CD4-positive, alpha-beta memory T cell (primary cell): Measurements from ENCODE around the gene MKKS. TPM values are rescaled to one million over a fixed set of nuclear protein-coding genes. Genes with fewer than 3 reads are reported as not detected.

Experiments used
- CTCF ChIA-PET: fragments of 350-600 bp; sonication (Branson Sonifier 250); formaldehyde crosslinking; loops from one replicate; lab custom pipeline; 2021; ENCODE audit warnings: inconsistent platforms; ENCODE audit not compliant: partially characterized antibody; lab: Charles Lee
- POLR2A ChIA-PET: fragments of 350-600 bp; sonication (Branson Sonifier 250); formaldehyde crosslinking; loops from one replicate; lab custom pipeline; 2021; ENCODE audit not compliant: partially characterized antibody; lab: Charles Lee
- DNase-seq, 5 donors: peaks; one replicate each; pipeline versions ENCODE4 v3.0.0 to v3.0.0-alpha.2; 2020 to 2022; ENCODE audit warnings: mixed read lengths in 1 of 5
- H3K27ac ChIP-seq: one replicate; pipeline ENCODE4 v1.7.0; 2013; ENCODE audit warnings: low read depth, low read length
- H3K27me3 ChIP-seq: 2 replicates; pipeline ENCODE4 v1.7.0; 2013; ENCODE audit warnings: mild to moderate bottlenecking, low read length, moderate library complexity; ENCODE audit not compliant: insufficient read depth
- H3K36me3 ChIP-seq: 2 replicates; pipeline ENCODE4 v1.7.0; 2013; ENCODE audit warnings: mild to moderate bottlenecking, low read length, moderate library complexity; ENCODE audit not compliant: insufficient read depth
- H3K4me1 ChIP-seq: 2 replicates; pipeline ENCODE4 v1.7.0; 2013; ENCODE audit warnings: mild to moderate bottlenecking, low read length, moderate library complexity; ENCODE audit not compliant: insufficient read depth
- H3K4me3 ChIP-seq, 2 donors: one replicate each; pipeline ENCODE4 v1.7.0; 2013; ENCODE audit warnings: low read length in 2 of 2, mild to moderate bottlenecking in 1 of 2
- H3K9me3 ChIP-seq, 2 donors: one replicate each; pipeline ENCODE4 v1.7.0; 2013; ENCODE audit warnings: low read length in 2 of 2, control low read depth in 1 of 2; ENCODE audit not compliant: control insufficient read depth in 1 of 2
- H3K27ac Mint-ChIP-seq, 7 donors: one replicate each; pipeline ENCODE4 v1.8.0; 2020 to 2021; ENCODE audit warnings: mixed read lengths in 7 of 7, mild to moderate bottlenecking in 6 of 7, inconsistent platforms in 3 of 7, moderate library complexity in 3 of 7
- H3K27me3 Mint-ChIP-seq, 2 donors: one replicate each; pipeline ENCODE4 v1.8.0; 2020 to 2021; ENCODE audit warnings: mixed read lengths in 2 of 2
- H3K36me3 Mint-ChIP-seq, 2 donors: one replicate each; pipeline ENCODE4 v1.8.0; 2020 to 2021; ENCODE audit warnings: mixed read lengths in 2 of 2, inconsistent platforms in 1 of 2, mild to moderate bottlenecking in 1 of 2
- H3K4me1 Mint-ChIP-seq, 4 donors: one replicate each; pipeline ENCODE4 v1.8.0; 2020 to 2021; ENCODE audit warnings: mixed read lengths in 4 of 4, mild to moderate bottlenecking in 1 of 4
- H3K4me3 Mint-ChIP-seq, 8 donors: one replicate each; pipeline ENCODE4 v1.8.0; 2020 to 2021; ENCODE audit warnings: mixed read lengths in 8 of 8, mild to moderate bottlenecking in 7 of 8, moderate library complexity in 6 of 8, inconsistent platforms in 3 of 8
- H3K9me3 Mint-ChIP-seq, 8 donors: one replicate each; pipeline ENCODE4 v1.8.0; 2020 to 2021; ENCODE audit warnings: mixed read lengths in 8 of 8, mild to moderate bottlenecking in 5 of 8, inconsistent platforms in 3 of 8, moderate library complexity in 1 of 8
- intact Hi-C: fragments of 100-400 bp; cut with micrococcal nuclease; formaldehyde crosslinking; loops from one replicate; pipeline ENCODE4 v1.15.1; 2023
- polyA plus RNA-seq, 2 donors: library from polyadenylated mRNA; unstranded; fragments of 300-500 nt; fragmentation: Illumina TruSeq; gene quantifications; one replicate each; pipeline ENCODE4 v1.2.3, GENCODE V29; 2021
- total RNA-seq, 2 experiments: library from RNA; stranded (reverse); gene quantifications; one replicate each; pipeline ENCODE4 v1.2.3, GENCODE V29; 2021

Gene MKKS
- total and polyA plus RNA-seq, 4 experiments from 2014 or later: 14.6 to 34.9 (median 24.6) TPM

DNA sequence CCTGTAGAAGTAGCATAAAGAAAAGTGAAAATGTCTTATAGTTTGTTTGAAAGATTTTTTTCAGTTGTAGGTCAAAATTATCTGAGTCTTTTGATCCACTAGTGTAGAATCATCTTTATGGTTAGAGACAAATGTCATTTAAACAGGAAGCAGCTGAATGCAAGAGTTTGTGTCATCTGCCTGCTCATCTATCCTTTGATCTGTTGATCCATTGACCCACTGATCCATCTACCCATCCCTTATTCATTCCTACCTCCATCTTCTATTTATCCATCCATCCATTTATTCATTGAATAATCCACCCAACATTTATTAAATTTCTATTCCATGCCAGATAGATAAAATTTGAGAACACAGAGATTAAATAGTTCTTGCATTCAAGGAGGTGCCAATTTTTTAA, 62.6 kb downstream of the MKKS start:
- H3K9me3 ChIP-seq: no peaks in the 10 kb centered on the region
- no peaks in the 10 kb centered on the region for H3K4me1 ChIP-seq
- Mint-ChIP-seq H3K4me1 (peaks cover 0 to 1% (median 0%) of the 10 kb centered on the region in 4 donors), H3K27me3 (peaks cover 15 to 26% of the 10 kb centered on the region in 2 donors), H3K27ac (no peak overlapping the region), H3K4me3 (no peak overlapping the region), H3K36me3 (peaks cover 0 to 4% of the 10 kb centered on the region in 2 donors), H3K9me3 (peaks cover 1 to 15% (median 9%) of the 10 kb centered on the region in 8 donors)
- no peak for DNase-seq
- H3K27ac ChIP-seq: no peak overlapping the region
- ChIA-PET CTCF (no interaction called here), POLR2A (no interaction called here)
- H3K4me3 ChIP-seq: no peak overlapping the region
- no peaks in the 10 kb centered on the region for H3K27me3 ChIP-seq
- H3K36me3 ChIP-seq: no peaks in the 10 kb centered on the region
- intact Hi-C loops: no loop called here

DNA sequence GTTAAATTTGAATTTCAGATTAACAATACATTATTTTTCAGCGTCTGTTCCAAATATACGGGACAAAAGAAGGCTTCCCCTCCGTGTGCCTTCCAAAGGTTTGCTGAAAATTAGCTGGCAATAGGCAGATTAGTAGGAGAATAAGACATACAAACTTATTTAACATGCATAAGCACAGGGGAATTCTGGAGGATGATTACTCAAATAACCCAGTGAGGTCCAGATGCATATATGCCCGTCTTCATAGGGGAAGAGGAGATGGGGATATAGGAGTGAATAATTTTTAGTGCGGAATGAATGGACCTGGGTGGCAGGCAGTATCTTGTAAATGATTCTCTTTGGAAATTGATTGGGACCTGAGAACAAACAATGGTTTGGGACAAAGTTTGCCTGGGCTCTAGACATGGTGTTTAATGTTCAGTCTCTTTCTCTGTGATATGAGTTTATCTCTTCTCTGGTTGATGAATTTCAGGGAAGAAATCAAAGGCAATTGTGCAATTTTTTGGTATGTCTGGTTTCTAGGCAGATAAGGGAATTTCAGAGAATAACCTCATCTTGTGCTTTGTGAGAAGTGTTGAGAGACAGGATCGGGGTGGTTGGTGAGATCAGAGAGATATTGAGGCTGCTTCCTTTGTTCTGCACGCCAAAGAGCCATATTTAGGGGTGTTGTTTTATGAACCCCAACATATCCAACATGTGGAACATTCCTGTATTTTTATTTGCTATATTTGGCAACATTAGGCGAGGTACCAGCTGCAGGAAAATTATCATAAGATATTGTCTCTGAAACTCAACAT, 63.7 kb downstream of the MKKS start:
- no peak overlapping the region for H3K27ac Mint-ChIP-seq
- H3K4me3 ChIP-seq: no peak overlapping the region
- ChIA-PET CTCF (no interaction called here), POLR2A (no interaction called here)
- DNase-seq: no peak
- H3K27me3 ChIP-seq: no peaks in the 10 kb centered on the region
- intact Hi-C loops: no loop called here
- H3K36me3 ChIP-seq: no peaks in the 10 kb centered on the region
- H3K27ac ChIP-seq: no peak overlapping the region
- H3K27me3 Mint-ChIP-seq: peaks cover 10 to 19% of the 10 kb centered on the region in 2 donors
- H3K4me1 Mint-ChIP-seq: peaks cover 0 to 1% (median 0%) of the 10 kb centered on the region in 4 donors
- no peaks in the 10 kb centered on the region for H3K9me3 ChIP-seq
- H3K9me3 Mint-ChIP-seq: peaks cover 0 to 8% (median 4%) of the 10 kb centered on the region in 8 donors
- H3K36me3 Mint-ChIP-seq: no peaks in the 10 kb centered on the region
- H3K4me3 Mint-ChIP-seq: no peak overlapping the region
- no peaks in the 10 kb centered on the region for H3K4me1 ChIP-seq

DNA sequence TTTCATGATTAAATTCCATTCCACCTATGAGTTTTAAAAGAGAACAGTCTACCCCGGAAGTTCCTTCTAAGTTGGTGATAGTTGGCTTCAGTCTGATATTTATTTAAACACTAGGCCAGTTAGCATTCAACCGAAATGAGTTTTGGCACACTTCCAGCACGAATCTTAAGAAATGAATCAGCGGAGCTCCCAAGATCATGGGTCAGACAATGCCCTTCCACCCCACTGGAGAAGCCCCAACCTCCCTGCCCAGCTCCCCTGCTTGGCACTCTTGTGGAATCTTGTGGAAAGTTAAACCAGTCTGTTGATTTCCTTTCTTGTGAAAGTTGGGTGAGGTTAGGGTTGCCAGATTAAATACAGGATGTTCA, 64.3 kb downstream of the MKKS start:
- H3K4me3 ChIP-seq: no peak overlapping the region
- no peak overlapping the region for H3K4me3 Mint-ChIP-seq
- no peaks in the 10 kb centered on the region for H3K27me3 ChIP-seq
- peaks cover 0 to 1% (median 0%) of the 10 kb centered on the region in 4 donors for H3K4me1 Mint-ChIP-seq
- ChIA-PET CTCF (no interaction called here), POLR2A (no interaction called here)
- H3K9me3 Mint-ChIP-seq: peaks cover 0 to 6% (median 3%) of the 10 kb centered on the region in 8 donors
- H3K4me1 ChIP-seq: no peaks in the 10 kb centered on the region
- H3K27me3 Mint-ChIP-seq: peaks cover 8 to 22% of the 10 kb centered on the region in 2 donors
- H3K27ac Mint-ChIP-seq: no peak overlapping the region
- no peak for DNase-seq
- no peaks in the 10 kb centered on the region for H3K36me3 ChIP-seq
- H3K36me3 Mint-ChIP-seq: no peaks in the 10 kb centered on the region
- no peak overlapping the region for H3K27ac ChIP-seq
- intact Hi-C loops: no loop called here
- H3K9me3 ChIP-seq: no peaks in the 10 kb centered on the region

DNA sequence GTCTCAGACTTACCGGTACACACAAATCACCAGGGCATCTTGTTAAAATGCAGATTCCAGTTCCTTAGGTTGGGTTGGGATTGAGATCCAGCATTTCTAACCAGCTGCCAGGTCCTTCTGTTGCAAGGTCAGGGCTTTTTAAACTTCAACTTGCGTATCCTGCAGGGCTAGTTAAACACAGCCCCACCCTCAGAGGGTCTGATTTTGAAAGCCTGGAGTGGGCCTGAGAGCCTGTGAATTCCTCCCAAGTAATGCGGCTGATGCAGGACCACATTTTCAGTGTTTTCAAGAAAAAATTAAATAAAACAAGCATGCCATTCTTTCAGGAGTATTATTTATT, 65.3 kb downstream of the MKKS start:
- Histone ChIP-seq H3K9me3 (no peaks in the 10 kb centered on the region), H3K27me3 (no peaks in the 10 kb centered on the region), H3K36me3 (no peaks in the 10 kb centered on the region), H3K4me3 (no peak overlapping the region), H3K27ac (no peak overlapping the region), H3K4me1 (no peaks in the 10 kb centered on the region)
- Mint-ChIP-seq H3K36me3 (no peaks in the 10 kb centered on the region), H3K27ac (no peak overlapping the region), H3K4me3 (no peak overlapping the region), H3K9me3 (peaks cover 0 to 6% (median 3%) of the 10 kb centered on the region in 8 donors), H3K4me1 (peaks cover 0 to 1% (median 0%) of the 10 kb centered on the region in 4 donors), H3K27me3 (peaks cover 6 to 20% of the 10 kb centered on the region in 2 donors)
- DNase-seq: no peak
- ChIA-PET CTCF (interaction anchor here (1.0 kb wide), 1 partner anchor 11 kb away, joined by 3 read pairs; no protein-coding TSS in a partner anchor), POLR2A (no interaction called here)
- intact Hi-C loops: no loop called here

DNA sequence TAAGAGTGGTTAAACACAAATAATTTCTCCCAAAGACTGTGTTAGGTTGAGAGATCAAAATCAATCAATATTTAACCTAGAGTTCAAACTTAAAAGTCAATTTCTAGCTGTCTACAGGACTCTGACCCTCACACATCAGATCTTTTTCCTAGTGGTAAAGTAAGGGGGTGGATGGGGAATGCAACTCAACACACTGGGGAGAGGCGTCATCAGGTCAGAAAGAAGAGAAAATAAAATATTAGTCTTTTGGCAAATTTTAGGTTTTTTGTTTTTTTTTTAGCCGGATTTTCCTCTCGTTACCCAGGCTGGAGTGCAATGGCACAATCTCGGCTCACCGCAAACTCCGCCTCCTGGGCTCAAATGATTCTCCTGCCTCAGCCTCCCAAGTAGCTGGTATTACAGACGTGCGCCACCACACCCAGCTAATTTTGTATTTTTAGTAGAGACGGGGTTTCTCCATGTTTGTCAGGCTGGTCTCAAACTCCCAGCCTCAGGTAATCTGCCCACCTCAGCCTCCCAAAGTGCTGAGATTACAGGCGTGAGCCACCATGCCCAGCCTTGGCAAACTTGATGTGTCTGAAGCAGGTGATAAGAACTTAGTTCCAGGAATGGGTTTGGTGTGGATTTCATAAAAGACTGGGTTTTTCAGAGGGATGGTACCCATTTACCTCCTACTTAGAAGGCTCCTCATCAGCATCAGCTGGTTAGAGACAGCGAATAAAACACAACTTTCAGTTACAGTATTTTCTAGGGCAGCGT, 65.9 kb downstream of the MKKS start:
- H3K36me3 Mint-ChIP-seq: no peaks in the 10 kb centered on the region
- H3K27ac Mint-ChIP-seq: no peak overlapping the region
- peaks cover 6 to 22% of the 10 kb centered on the region in 2 donors for H3K27me3 Mint-ChIP-seq
- Histone ChIP-seq H3K4me1 (no peaks in the 10 kb centered on the region), H3K4me3 (no peak overlapping the region), H3K27me3 (no peaks in the 10 kb centered on the region), H3K27ac (no peak overlapping the region), H3K36me3 (no peaks in the 10 kb centered on the region), H3K9me3 (no peaks in the 10 kb centered on the region)
- H3K4me3 Mint-ChIP-seq: no peak overlapping the region
- intact Hi-C loops: no loop called here
- ChIA-PET POLR2A (no interaction called here), CTCF (interaction anchor here (0.7 to 1.0 kb wide), 2 partner anchors 10 to 59 kb away, joined by 3 read pairs; no protein-coding TSS in a partner anchor)
- H3K9me3 Mint-ChIP-seq: peaks cover 0 to 1% (median under 1%) of the 10 kb centered on the region in 8 donors
- DNase-seq: no peak
- peaks cover 0 to 1% (median 0%) of the 10 kb centered on the region in 4 donors for H3K4me1 Mint-ChIP-seq

DNA sequence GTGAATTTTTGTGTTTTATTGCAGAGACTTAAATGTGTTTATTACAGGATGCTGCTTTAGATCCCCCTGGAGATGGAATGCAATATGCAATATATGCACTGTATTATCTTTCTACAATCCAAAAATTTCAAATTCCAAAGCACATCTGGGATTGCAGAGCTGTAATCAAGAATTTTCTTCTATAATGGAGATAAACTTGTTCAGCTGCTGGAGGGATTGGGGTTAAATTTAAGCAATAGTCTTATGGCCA, 66.4 kb downstream of the MKKS start:
- Histone ChIP-seq H3K27me3 (no peaks in the 10 kb centered on the region), H3K4me3 (no peak overlapping the region), H3K9me3 (no peaks in the 10 kb centered on the region), H3K27ac (no peak overlapping the region), H3K4me1 (no peaks in the 10 kb centered on the region), H3K36me3 (no peaks in the 10 kb centered on the region)
- H3K4me3 Mint-ChIP-seq: no peak overlapping the region
- no peak overlapping the region for H3K27ac Mint-ChIP-seq
- H3K9me3 Mint-ChIP-seq: no peaks in the 10 kb centered on the region
- ChIA-PET POLR2A (no interaction called here), CTCF (interaction anchor here (0.7 to 1.0 kb wide), 2 partner anchors 10 to 60 kb away, joined by 3 read pairs; no protein-coding TSS in a partner anchor)
- peaks cover 6 to 22% of the 10 kb centered on the region in 2 donors for H3K27me3 Mint-ChIP-seq
- H3K4me1 Mint-ChIP-seq: peaks cover 0 to 1% (median 0%) of the 10 kb centered on the region in 4 donors
- no peaks in the 10 kb centered on the region for H3K36me3 Mint-ChIP-seq
- intact Hi-C loops: no loop called here
- no peak for DNase-seq

DNA sequence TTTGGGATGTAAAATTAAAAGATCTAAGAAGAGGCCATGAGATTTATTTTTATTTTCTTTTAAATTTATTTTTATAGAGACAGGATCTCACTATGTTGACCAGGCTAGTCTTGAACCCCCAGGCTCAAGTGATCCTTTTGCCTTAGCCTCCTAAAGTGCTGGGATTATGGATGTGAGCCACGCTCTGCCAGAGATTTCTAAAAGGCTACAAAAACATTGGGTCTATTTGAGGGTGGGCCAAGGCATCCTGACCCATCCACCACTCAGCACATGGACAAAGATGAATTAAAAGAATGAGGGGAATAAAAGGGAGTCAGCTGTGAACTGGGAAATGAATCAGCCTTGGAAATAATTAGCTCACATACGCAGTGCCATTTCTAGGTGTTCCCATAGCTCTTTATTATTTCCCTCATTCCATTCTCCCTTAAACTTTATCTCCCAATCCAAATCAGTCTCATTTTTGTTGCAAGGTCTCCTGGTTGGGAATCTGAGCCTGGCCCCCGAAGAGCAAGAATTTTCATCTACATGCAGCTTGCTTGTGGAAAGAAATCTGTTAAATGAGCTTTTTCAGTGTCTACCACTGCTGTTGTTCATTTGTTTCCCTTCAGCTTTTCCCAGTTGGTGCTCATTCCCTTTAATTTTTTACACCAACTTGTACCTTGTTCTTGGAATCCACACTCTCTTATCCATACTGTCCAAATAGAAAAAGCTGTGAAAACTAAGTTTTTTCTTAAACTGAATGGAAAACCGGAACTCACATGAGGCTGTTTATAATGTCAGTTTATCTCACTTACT, 66.9 kb downstream of the MKKS start:
- no peaks in the 10 kb centered on the region for H3K9me3 Mint-ChIP-seq
- POLR2A ChIA-PET: no interaction called here
- CTCF ChIA-PET: no interaction called here

More for the DNA sequence above, 66.9 kb downstream of the MKKS start:
- intact Hi-C loops: no loop called here
- H3K4me1 Mint-ChIP-seq: peaks cover 0 to 1% (median 0%) of the 10 kb centered on the region in 4 donors
- no peaks in the 10 kb centered on the region for H3K36me3 Mint-ChIP-seq
- no peak overlapping the region for H3K27ac ChIP-seq
- no peaks in the 10 kb centered on the region for H3K36me3 ChIP-seq
- H3K9me3 ChIP-seq: no peaks in the 10 kb centered on the region
- no peak overlapping the region for H3K4me3 ChIP-seq
- peak overlapping the region in 1 of 7 donors; percentile 43 for H3K27ac Mint-ChIP-seq
- no peaks in the 10 kb centered on the region for H3K4me1 ChIP-seq
- no peak overlapping the region for H3K4me3 Mint-ChIP-seq
- no peaks in the 10 kb centered on the region for H3K27me3 ChIP-seq
- DNase-seq: no peak
- H3K27me3 Mint-ChIP-seq: peaks cover 6 to 22% of the 10 kb centered on the region in 2 donors
